ENCODE measurements around the gene PTPRE.

DNA sequence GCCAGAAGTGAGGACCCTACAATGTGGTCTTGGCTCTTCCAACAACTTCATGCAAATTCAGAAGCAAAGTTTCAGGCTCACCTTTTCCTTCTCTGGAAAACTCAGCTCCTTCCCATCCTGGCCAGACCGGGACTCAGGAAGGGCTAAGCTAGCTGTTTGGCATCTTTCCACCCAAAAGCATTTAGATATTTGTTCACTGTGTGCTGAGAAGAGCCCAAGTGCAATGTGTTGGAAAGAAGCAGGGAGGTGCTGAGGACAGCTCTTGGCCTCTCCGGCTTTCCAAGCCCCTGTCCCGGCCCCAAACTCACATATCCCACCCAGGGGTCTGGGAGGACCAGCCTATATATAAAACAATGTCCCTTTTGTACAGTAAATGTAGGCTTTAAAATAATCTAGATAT, 174.8 kb downstream of the PTPRE start:
- TF ChIP-seq POLR2A (IDR thresholded peaks at IDR 0.05), result no peak
- TF ChIP-seq, protein P1, sequence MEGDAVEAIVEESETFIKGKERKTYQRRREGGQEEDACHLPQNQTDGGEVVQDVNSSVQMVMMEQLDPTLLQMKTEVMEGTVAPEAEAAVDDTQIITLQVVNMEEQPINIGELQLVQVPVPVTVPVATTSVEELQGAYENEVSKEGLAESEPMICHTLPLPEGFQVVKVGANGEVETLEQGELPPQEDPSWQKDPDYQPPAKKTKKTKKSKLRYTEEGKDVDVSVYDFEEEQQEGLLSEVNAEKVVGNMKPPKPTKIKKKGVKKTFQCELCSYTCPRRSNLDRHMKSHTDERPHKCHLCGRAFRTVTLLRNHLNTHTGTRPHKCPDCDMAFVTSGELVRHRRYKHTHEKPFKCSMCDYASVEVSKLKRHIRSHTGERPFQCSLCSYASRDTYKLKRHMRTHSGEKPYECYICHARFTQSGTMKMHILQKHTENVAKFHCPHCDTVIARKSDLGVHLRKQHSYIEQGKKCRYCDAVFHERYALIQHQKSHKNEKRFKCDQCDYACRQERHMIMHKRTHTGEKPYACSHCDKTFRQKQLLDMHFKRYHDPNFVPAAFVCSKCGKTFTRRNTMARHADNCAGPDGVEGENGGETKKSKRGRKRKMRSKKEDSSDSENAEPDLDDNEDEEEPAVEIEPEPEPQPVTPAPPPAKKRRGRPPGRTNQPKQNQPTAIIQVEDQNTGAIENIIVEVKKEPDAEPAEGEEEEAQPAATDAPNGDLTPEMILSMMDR (IDR thresholded peaks at IDR 0.05), result no peak
